ENCODE measurements around the gene TCP1.

Gene TCP1

DNA sequence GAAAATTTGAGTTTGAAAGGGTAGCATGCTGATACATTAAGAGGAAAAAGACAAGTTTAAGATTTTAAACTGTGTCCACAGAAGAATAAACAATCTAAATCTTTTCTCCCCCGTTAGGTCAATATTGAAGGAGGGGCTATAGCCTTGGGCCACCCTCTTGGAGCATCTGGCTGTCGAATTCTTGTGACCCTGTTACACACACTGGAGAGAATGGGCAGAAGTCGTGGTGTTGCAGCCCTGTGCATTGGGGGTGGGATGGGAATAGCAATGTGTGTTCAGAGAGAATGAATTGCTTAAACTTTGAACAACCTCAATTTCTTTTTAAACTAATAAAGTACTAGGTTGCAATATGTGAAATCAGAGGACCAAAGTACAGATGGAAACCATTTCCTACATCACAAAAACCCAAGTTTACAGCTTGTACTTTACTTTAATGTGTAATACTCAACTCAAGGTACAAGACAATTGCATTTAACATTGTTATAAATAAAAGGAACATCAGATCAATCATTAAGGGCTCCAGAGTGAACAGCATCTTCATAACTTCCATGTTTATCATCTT is 10.8 kb downstream of the TCP1 start:
- TF ChIP-seq EZH2 (optimal IDR thresholded peaks at IDR 0.05; ENCODE audit: low read depth, low read length) = no peak
- TF ChIP-seq, protein P1, sequence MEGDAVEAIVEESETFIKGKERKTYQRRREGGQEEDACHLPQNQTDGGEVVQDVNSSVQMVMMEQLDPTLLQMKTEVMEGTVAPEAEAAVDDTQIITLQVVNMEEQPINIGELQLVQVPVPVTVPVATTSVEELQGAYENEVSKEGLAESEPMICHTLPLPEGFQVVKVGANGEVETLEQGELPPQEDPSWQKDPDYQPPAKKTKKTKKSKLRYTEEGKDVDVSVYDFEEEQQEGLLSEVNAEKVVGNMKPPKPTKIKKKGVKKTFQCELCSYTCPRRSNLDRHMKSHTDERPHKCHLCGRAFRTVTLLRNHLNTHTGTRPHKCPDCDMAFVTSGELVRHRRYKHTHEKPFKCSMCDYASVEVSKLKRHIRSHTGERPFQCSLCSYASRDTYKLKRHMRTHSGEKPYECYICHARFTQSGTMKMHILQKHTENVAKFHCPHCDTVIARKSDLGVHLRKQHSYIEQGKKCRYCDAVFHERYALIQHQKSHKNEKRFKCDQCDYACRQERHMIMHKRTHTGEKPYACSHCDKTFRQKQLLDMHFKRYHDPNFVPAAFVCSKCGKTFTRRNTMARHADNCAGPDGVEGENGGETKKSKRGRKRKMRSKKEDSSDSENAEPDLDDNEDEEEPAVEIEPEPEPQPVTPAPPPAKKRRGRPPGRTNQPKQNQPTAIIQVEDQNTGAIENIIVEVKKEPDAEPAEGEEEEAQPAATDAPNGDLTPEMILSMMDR (IDR thresholded peaks at IDR 0.05; ENCODE audit: low read length) = no peak
- TF ChIP-seq EZH2phosphoT487 (IDR thresholded peaks at IDR 0.05; ENCODE audit: low read length) = no peak
- H3K79me2 ChIP-seq (ENCODE audit: low read length) = peaks cover 20% of the 10 kb centered on the region
- H3K9me2 ChIP-seq (replicated peaks; ENCODE audit: insufficient read depth, low read length) = no peaks in the 10 kb centered on the region
- no peaks in the 10 kb centered on the region for H3K9me3 ChIP-seq (replicated peaks; ENCODE audit: insufficient read depth, low read length)
- H3K27me3 ChIP-seq (replicated peaks; ENCODE audit: insufficient read depth, low read length) = no peaks in the 10 kb centered on the region
- no peak overlapping the region for H3K4me2 ChIP-seq (ENCODE audit: low read depth, low read length)
- no peak overlapping the region for H3K4me3 ChIP-seq (ENCODE audit: low read length)
- H2AFZ ChIP-seq (ENCODE audit: low read length) = no peak overlapping the region
- H3K4me1 ChIP-seq (ENCODE audit: low read length) = no peaks in the 10 kb centered on the region
- H3K27ac ChIP-seq (ENCODE audit: low read length) = no peak overlapping the region
- no peaks in the 10 kb centered on the region for H3F3A ChIP-seq (ENCODE audit: insufficient read depth, low read length)
- no peaks in the 10 kb centered on the region; the same call in 1 of the 2 replicates for H3K36me3 ChIP-seq (replicated peaks; ENCODE audit: insufficient read depth, low read length)
- no peak for DNase-seq
- H4K20me1 ChIP-seq (ENCODE audit: insufficient read depth, low read length) = no peaks in the 10 kb centered on the region
- no peak overlapping the region for H3K9ac ChIP-seq (ENCODE audit: low read length)

DNA sequence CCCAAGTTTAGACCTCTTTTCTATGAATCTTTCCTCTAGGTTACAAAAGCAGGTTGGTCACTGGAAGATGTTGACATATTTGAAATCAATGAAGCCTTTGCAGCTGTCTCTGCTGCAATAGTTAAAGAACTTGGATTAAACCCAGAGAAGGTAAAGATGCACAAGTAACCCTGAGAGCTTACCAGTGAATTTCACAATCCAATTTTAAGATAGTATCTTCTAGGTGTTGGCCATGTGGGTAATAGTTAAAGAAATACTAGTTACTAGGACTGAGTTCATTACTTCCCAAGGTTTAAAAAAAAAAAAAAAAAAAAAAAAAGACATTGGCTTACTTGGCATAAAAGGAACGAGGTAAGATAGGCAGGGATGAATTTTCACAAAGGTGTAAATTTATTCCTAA is 11.3 kb downstream of the TCP1 start:
- no peaks in the 10 kb centered on the region for H3F3A ChIP-seq (ENCODE audit: insufficient read depth, low read length)
- no peaks in the 10 kb centered on the region; the same call in 1 of the 2 replicates for H3K36me3 ChIP-seq (replicated peaks; ENCODE audit: insufficient read depth, low read length)
- no peak overlapping the region for H2AFZ ChIP-seq (ENCODE audit: low read length)
- H3K4me2 ChIP-seq (ENCODE audit: low read depth, low read length) = no peak overlapping the region
- no peak overlapping the region for H3K9ac ChIP-seq (ENCODE audit: low read length)
- H3K9me3 ChIP-seq (replicated peaks; ENCODE audit: insufficient read depth, low read length) = no peaks in the 10 kb centered on the region
- H4K20me1 ChIP-seq (ENCODE audit: insufficient read depth, low read length) = no peaks in the 10 kb centered on the region
- TF ChIP-seq, protein P1 (IDR thresholded peaks at IDR 0.05; ENCODE audit: low read length) = no peak
- TF ChIP-seq EZH2 (optimal IDR thresholded peaks at IDR 0.05; ENCODE audit: low read depth, low read length) (no peak), EZH2phosphoT487 (IDR thresholded peaks at IDR 0.05; ENCODE audit: low read length) (no peak)
- H3K27me3 ChIP-seq (replicated peaks; ENCODE audit: insufficient read depth, low read length) = no peaks in the 10 kb centered on the region
- no peak overlapping the region for H3K4me3 ChIP-seq (ENCODE audit: low read length)
- no peaks in the 10 kb centered on the region for H3K4me1 ChIP-seq (ENCODE audit: low read length)
- no peak overlapping the region for H3K27ac ChIP-seq (ENCODE audit: low read length)
- H3K9me2 ChIP-seq (replicated peaks; ENCODE audit: insufficient read depth, low read length) = no peaks in the 10 kb centered on the region
- DNase-seq = no peak
- H3K79me2 ChIP-seq (ENCODE audit: low read length) = peaks cover 17% of the 10 kb centered on the region

DNA sequence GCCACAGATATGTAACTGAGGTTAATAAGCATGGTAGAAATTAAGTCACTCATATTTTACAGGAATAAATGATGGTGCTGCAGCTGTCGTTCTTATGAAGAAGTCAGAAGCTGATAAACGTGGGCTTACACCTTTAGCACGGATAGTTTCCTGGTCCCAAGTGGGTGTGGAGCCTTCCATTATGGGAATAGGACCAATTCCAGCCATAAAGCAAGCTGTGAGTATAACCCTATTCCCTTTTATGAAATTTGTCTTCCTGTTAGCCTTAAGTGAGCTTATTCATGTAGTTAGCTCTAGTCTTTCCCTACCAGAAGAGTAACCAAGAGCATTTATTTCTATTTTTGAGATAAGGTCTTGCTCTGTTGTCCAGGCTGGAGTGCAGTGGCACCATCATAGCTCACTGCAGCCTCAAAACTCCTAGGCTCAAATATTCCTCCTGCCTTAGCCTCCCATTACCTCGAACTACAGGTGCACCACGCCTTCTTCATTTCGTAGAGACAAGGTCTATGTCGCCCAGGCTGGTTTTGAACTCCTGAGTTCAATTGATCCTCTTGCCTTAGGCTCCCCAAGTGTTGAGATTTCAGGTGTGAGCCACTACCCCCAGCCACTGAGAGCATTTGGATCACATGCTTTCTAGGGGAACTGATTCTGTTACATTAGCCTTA is 12.0 kb downstream of the TCP1 start:
- no peak overlapping the region for H3K4me3 ChIP-seq (ENCODE audit: low read length)
- H3K4me2 ChIP-seq (ENCODE audit: low read depth, low read length) = no peak overlapping the region
- no peaks in the 10 kb centered on the region; the same call in 1 of the 2 replicates for H3K36me3 ChIP-seq (replicated peaks; ENCODE audit: insufficient read depth, low read length)
- H3F3A ChIP-seq (ENCODE audit: insufficient read depth, low read length) = no peaks in the 10 kb centered on the region
- peaks cover 10% of the 10 kb centered on the region for H3K79me2 ChIP-seq (ENCODE audit: low read length)
- H2AFZ ChIP-seq (ENCODE audit: low read length) = no peak overlapping the region
- no peak for DNase-seq
- no peak overlapping the region for H3K9ac ChIP-seq (ENCODE audit: low read length)
- TF ChIP-seq EZH2 (optimal IDR thresholded peaks at IDR 0.05; ENCODE audit: low read depth, low read length) (no peak), EZH2phosphoT487 (IDR thresholded peaks at IDR 0.05; ENCODE audit: low read length) (no peak)
- TF ChIP-seq, protein P1 (IDR thresholded peaks at IDR 0.05; ENCODE audit: low read length) = no peak
- H4K20me1 ChIP-seq (ENCODE audit: insufficient read depth, low read length) = no peaks in the 10 kb centered on the region
- H3K9me3 ChIP-seq (replicated peaks; ENCODE audit: insufficient read depth, low read length) = no peaks in the 10 kb centered on the region
- H3K27ac ChIP-seq (ENCODE audit: low read length) = no peak overlapping the region
- H3K4me1 ChIP-seq (ENCODE audit: low read length) = no peaks in the 10 kb centered on the region
- no peaks in the 10 kb centered on the region for H3K9me2 ChIP-seq (replicated peaks; ENCODE audit: insufficient read depth, low read length)
- no peaks in the 10 kb centered on the region for H3K27me3 ChIP-seq (replicated peaks; ENCODE audit: insufficient read depth, low read length)
